Stimulated activated CD8-positive, alpha-beta memory T cell treated with anti-CD3 and anti-CD28 coated beads, Interleukin-2, amount 100 ng/mL, for 1 hour (primary cell): ENCODE data around the gene PTK6.

Source experiments
- DNase-seq, 2 donors: peaks; one replicate each; pipeline ENCODE4 v3.0.0-alpha.2; 2020; ENCODE audit warnings: low read depth in 2 of 2

Gene PTK6

DNA sequence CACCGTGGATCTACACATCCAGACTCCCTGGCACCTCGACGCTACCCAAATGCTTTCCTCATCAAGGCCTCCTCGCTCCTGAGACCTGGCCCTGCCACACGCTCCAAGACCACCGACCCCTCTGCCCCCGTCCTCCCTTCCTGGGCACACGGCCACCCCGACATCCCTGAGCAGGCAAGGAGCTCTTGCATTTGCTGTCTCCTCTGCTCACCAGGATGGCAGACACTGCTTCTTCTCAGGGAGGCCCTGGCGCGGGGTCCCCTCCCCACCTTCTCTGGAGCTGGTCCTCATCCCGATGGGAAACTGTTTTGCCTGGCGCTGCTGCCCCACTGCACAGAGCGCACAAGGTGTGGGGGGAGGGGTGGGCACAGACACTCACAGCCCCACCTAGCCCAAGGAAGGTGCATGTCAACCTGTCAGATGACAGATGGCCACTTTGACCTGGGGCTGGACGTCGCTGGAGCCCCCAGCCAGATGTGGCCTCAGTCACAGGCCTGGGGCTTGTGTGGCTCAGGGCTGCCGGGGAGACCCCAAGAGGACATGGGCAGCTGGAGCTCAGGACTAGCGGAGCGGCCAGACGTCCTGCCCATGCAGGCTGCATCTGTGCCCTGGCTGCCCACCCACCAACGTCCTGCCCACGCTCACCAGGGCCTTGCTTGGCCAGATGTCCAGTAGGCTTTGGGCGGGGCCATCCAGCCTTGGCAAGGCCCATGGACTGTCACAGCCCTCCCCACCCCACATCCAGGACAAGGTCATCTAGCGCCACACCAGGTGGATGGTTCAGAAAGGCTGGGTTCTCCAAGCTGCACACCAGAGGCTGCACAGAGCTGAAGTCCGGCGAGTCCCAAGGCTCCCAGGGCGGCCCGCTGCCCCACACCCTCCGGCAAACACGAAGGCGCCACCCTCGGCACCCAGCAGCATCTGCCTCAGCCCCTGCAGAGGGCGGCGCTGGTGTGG lies 58.6 kb downstream of the PTK6 start:
- no peak for DNase-seq
